ENCODE results near the gene CDADC1. TPM values are rescaled to one million over a fixed set of nuclear protein-coding genes. Genes with fewer than 3 reads are reported as not detected.
"Not testable (repeated sequence)": the region's sequence is repeated elsewhere in the genome, so short reads cannot be mapped to it uniquely, and the experiment has no call there.

The CDADC1 gene
- total and polyA plus RNA-seq, 2 donors (not counting 1 experiment from before 2014, with no cell fraction given) = 6.1 to 6.6 TPM

GRCh38 chr13:49322702-49323101, 75.0 kb downstream of the CDADC1 start:
- Histone ChIP-seq H3K4me3 (replicated peaks in 1 of 4; ENCODE audit: control extremely low read depth in 1 of 4, insufficient read depth in 1 of 4, low read depth in 3 of 4, low read length in 4 of 4) (no peak overlapping the region), H3K4me1 (ENCODE audit: control insufficient read depth, extremely low read depth, insufficient read depth, low read length) (no peaks in the 10 kb centered on the region), H3K9me3 (ENCODE audit: control insufficient read depth, insufficient read depth, low read depth, low read length) (no peaks in the 10 kb centered on the region), H3K27me3 (ENCODE audit: control insufficient read depth, insufficient read depth, low read length) (no peaks in the 10 kb centered on the region), H3K36me3 (ENCODE audit: control insufficient read depth, insufficient read depth, low read length) (no peaks in the 10 kb centered on the region), H3K27ac (ENCODE audit: insufficient read depth, low read length) (no peak overlapping the region), H3K79me2 (ENCODE audit: control insufficient read depth, insufficient read depth, low read length) (no peaks in the 10 kb centered on the region), H3K9ac (ENCODE audit: insufficient read depth, low read length) (no peak overlapping the region), H3K4me2 (ENCODE audit: extremely low read depth, insufficient read depth, low read length) (no peak overlapping the region), H4K20me1 (ENCODE audit: control insufficient read depth, extremely low read depth, insufficient read depth, low read length) (no peaks in the 10 kb centered on the region), H2AFZ (ENCODE audit: low read length) (no peak overlapping the region)
- DNase-seq (ENCODE audit: low read depth in 2 of 2) = no peak
- no peak for TF ChIP-seq EZH2 (IDR thresholded peaks at IDR 0.05; ENCODE audit: low read length, missing control alignments)
- TF ChIP-seq, protein P1, sequence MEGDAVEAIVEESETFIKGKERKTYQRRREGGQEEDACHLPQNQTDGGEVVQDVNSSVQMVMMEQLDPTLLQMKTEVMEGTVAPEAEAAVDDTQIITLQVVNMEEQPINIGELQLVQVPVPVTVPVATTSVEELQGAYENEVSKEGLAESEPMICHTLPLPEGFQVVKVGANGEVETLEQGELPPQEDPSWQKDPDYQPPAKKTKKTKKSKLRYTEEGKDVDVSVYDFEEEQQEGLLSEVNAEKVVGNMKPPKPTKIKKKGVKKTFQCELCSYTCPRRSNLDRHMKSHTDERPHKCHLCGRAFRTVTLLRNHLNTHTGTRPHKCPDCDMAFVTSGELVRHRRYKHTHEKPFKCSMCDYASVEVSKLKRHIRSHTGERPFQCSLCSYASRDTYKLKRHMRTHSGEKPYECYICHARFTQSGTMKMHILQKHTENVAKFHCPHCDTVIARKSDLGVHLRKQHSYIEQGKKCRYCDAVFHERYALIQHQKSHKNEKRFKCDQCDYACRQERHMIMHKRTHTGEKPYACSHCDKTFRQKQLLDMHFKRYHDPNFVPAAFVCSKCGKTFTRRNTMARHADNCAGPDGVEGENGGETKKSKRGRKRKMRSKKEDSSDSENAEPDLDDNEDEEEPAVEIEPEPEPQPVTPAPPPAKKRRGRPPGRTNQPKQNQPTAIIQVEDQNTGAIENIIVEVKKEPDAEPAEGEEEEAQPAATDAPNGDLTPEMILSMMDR (conservative IDR thresholded peaks at IDR 0.05 in 1 of 2, IDR thresholded peaks at IDR 0.05 in 1 of 2; ENCODE audit: low read depth in 1 of 2, low read length in 2 of 2) = no peak

DNA sequence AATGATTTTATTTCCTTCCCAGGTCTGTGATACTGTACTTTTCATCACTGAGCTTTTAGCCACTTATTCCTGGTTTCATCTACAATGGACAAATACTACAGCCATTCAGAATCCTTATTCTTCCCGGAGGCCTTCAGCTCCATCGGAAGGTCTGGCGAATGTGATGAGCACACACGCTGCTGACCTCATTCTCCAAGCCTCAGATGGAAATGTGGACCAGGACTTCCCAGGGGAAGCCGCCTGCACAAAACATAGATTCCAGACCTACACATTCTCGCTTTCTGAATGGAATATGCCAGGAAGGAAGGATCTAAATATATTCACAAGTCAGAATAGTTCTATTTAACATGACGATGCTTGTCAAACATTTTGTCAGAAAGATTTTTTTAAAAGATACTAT, 75.6 kb downstream of the CDADC1 start:
- Histone ChIP-seq H2AFZ (ENCODE audit: low read length) (no peak overlapping the region), H3K4me2 (ENCODE audit: extremely low read depth, insufficient read depth, low read length) (no peak overlapping the region), H3K4me1 (ENCODE audit: control insufficient read depth, extremely low read depth, insufficient read depth, low read length) (no peaks in the 10 kb centered on the region), H3K36me3 (ENCODE audit: control insufficient read depth, insufficient read depth, low read length) (no peaks in the 10 kb centered on the region), H3K27ac (ENCODE audit: insufficient read depth, low read length) (no peak overlapping the region), H3K79me2 (ENCODE audit: control insufficient read depth, insufficient read depth, low read length) (no peaks in the 10 kb centered on the region), H3K27me3 (ENCODE audit: control insufficient read depth, insufficient read depth, low read length) (no peaks in the 10 kb centered on the region), H3K4me3 (replicated peaks in 1 of 4; ENCODE audit: control extremely low read depth in 1 of 4, insufficient read depth in 1 of 4, low read depth in 3 of 4, low read length in 4 of 4) (no peak overlapping the region), H4K20me1 (ENCODE audit: control insufficient read depth, extremely low read depth, insufficient read depth, low read length) (no peaks in the 10 kb centered on the region), H3K9ac (ENCODE audit: insufficient read depth, low read length) (no peak overlapping the region), H3K9me3 (ENCODE audit: control insufficient read depth, insufficient read depth, low read depth, low read length) (no peaks in the 10 kb centered on the region)
- DNase-seq (ENCODE audit: low read depth in 2 of 2) = no peak
- TF ChIP-seq, protein P1 (conservative IDR thresholded peaks at IDR 0.05 in 1 of 2, IDR thresholded peaks at IDR 0.05 in 1 of 2; ENCODE audit: low read depth in 1 of 2, low read length in 2 of 2) = no peak
- TF ChIP-seq EZH2 (IDR thresholded peaks at IDR 0.05; ENCODE audit: low read length, missing control alignments) = no peak

DNA sequence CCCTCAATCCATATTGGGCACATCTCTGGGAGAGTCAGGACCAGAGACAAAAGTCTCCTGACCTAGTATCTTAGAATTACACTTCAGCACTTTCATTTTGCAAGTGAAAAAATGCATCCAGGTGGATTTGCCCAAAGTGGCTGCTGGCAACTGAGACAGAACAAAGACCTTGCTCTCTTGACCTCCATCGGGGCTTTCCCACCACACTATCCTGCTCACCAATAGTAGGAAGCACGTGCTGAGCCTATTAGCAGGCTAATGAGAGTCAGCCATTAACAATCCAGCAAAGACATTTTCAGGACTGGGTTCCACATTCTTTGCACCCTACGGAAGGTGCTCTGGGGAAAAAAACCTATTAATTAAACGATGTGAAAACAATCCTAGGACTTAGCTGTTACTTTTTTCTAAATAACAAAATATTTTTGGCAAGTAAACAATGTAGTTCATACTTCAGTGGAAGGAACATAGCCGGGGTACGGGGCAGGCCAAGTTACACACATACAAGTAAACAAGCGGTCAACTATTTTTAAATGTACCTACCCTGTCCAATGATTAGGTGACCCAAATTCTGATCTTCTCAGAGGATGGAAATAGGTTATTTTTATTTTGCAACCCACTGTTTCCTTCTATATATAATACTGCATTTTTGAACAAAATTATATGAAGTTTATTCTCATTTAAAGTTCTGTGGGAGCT, 78.6 kb downstream of the CDADC1 start:
- H3K4me2 ChIP-seq (ENCODE audit: extremely low read depth, insufficient read depth, low read length) = no peak overlapping the region
- no peak overlapping the region for H3K27ac ChIP-seq (ENCODE audit: insufficient read depth, low read length)
- no peaks in the 10 kb centered on the region for H3K79me2 ChIP-seq (ENCODE audit: control insufficient read depth, insufficient read depth, low read length)
- no peak for DNase-seq (ENCODE audit: low read depth in 2 of 2)
- no peaks in the 10 kb centered on the region for H3K36me3 ChIP-seq (ENCODE audit: control insufficient read depth, insufficient read depth, low read length)
- no peaks in the 10 kb centered on the region for H3K27me3 ChIP-seq (ENCODE audit: control insufficient read depth, insufficient read depth, low read length)
- H3K4me3 ChIP-seq (replicated peaks in 1 of 4; ENCODE audit: control extremely low read depth in 1 of 4, insufficient read depth in 1 of 4, low read depth in 3 of 4, low read length in 4 of 4) = no peak overlapping the region
- H3K4me1 ChIP-seq (ENCODE audit: control insufficient read depth, extremely low read depth, insufficient read depth, low read length) = no peaks in the 10 kb centered on the region
- TF ChIP-seq, protein P1 (conservative IDR thresholded peaks at IDR 0.05 in 1 of 2, IDR thresholded peaks at IDR 0.05 in 1 of 2; ENCODE audit: low read depth in 1 of 2, low read length in 2 of 2) = no peak
- no peak for TF ChIP-seq EZH2 (IDR thresholded peaks at IDR 0.05; ENCODE audit: low read length, missing control alignments)
- H2AFZ ChIP-seq (ENCODE audit: low read length) = no peak overlapping the region
- no peak overlapping the region for H3K9ac ChIP-seq (ENCODE audit: insufficient read depth, low read length)
- H3K9me3 ChIP-seq (ENCODE audit: control insufficient read depth, insufficient read depth, low read depth, low read length) = no peaks in the 10 kb centered on the region
- H4K20me1 ChIP-seq (ENCODE audit: control insufficient read depth, extremely low read depth, insufficient read depth, low read length) = no peaks in the 10 kb centered on the region

GRCh38 chr13:49327145-49327544, 79.4 kb downstream of the CDADC1 start:
- not testable (repeated sequence) for H3K4me2 ChIP-seq (ENCODE audit: extremely low read depth, insufficient read depth, low read length); H3K79me2 ChIP-seq (ENCODE audit: control insufficient read depth, insufficient read depth, low read length); H2AFZ ChIP-seq (ENCODE audit: low read length); H3K36me3 ChIP-seq (ENCODE audit: control insufficient read depth, insufficient read depth, low read length); H4K20me1 ChIP-seq (ENCODE audit: control insufficient read depth, extremely low read depth, insufficient read depth, low read length); H3K9me3 ChIP-seq (ENCODE audit: control insufficient read depth, insufficient read depth, low read depth, low read length); H3K27ac ChIP-seq (ENCODE audit: insufficient read depth, low read length); DNase-seq (ENCODE audit: low read depth in 2 of 2); H3K27me3 ChIP-seq (ENCODE audit: control insufficient read depth, insufficient read depth, low read length); H3K4me3 ChIP-seq (replicated peaks in 1 of 4; ENCODE audit: control extremely low read depth in 1 of 4, insufficient read depth in 1 of 4, low read depth in 3 of 4, low read length in 4 of 4); H3K4me1 ChIP-seq (ENCODE audit: control insufficient read depth, extremely low read depth, insufficient read depth, low read length); H3K9ac ChIP-seq (ENCODE audit: insufficient read depth, low read length)
